Keratinocyte (primary cell): ENCODE measurements around the gene IRF9. TPM values are rescaled to one million over a fixed set of nuclear protein-coding genes. Genes with fewer than 3 reads are reported as not detected.

Source experiments
- DNase-seq: peaks from one replicate; pipeline ENCODE4 v3.0.0-alpha.2; 2011; ENCODE audit warnings: low read depth, missing footprints, low spot score
- FAIRE-seq: peaks from 2 replicates; lab custom pipeline; 2011; peaks lifted over from hg19 to GRCh38; lab: Jason Lieb, UNC
- H2AFZ ChIP-seq: 2 replicates; pipeline ENCODE4 v1.6.0; 2012; ENCODE audit warnings: low read length, control low read depth, inconsistent platforms; ENCODE audit not compliant: control insufficient read depth
- H3K27ac ChIP-seq: 2 replicates; pipeline ENCODE4 v1.5.1; 2011; ENCODE audit warnings: low read length; ENCODE audit not compliant: control insufficient read depth, insufficient read depth
- H3K27me3 ChIP-seq: 3 replicates; pipeline ENCODE4 v1.6.0; 2011; ENCODE audit warnings: low read length; ENCODE audit not compliant: control insufficient read depth, insufficient read depth; ENCODE audit errors: extremely low read depth
- H3K36me3 ChIP-seq, 2 experiments: 2 replicates in 1 of 2; 3 replicates in 1 of 2; pipeline ENCODE4 v1.5.1; 2011; ENCODE audit warnings: low read length in 2 of 2, mild to moderate bottlenecking in 1 of 2; ENCODE audit not compliant: control insufficient read depth in 2 of 2, insufficient read depth in 2 of 2; ENCODE audit errors: extremely low read depth in 1 of 2
- H3K4me1 ChIP-seq: 3 replicates; pipeline ENCODE4 v1.5.1; 2011; ENCODE audit warnings: low read length; ENCODE audit not compliant: control insufficient read depth, insufficient read depth; ENCODE audit errors: extremely low read depth
- H3K4me2 ChIP-seq: 3 replicates; pipeline ENCODE4 v1.6.0; 2011; ENCODE audit warnings: low read depth, low read length; ENCODE audit not compliant: control insufficient read depth, insufficient read depth; ENCODE audit errors: extremely low read depth
- H3K4me3 ChIP-seq, 3 experiments: fragments of 200-600 bp in 1 of 3; sonication (generic) in 1 of 3; 2 replicates in 2 of 3; 3 replicates in 1 of 3; pipeline ENCODE4 v1.5.1; 2011 to 2016; ENCODE audit warnings: low read length in 3 of 3, mild to moderate bottlenecking in 3 of 3, control low read depth in 2 of 3, inconsistent platforms in 1 of 3, low read depth in 1 of 3, mixed read lengths in 1 of 3, mixed run types in 1 of 3, moderate library complexity in 1 of 3; ENCODE audit not compliant: control insufficient read depth in 2 of 3, insufficient read depth in 2 of 3; ENCODE audit errors: extremely low read depth in 1 of 3
- H3K79me2 ChIP-seq: 2 replicates; pipeline ENCODE4 v1.6.0; 2012; ENCODE audit warnings: low read length; ENCODE audit not compliant: control insufficient read depth, insufficient read depth
- H3K9ac ChIP-seq: 3 replicates; pipeline ENCODE4 v1.6.0; 2011; ENCODE audit warnings: low read length; ENCODE audit not compliant: control insufficient read depth, insufficient read depth; ENCODE audit errors: extremely low read depth
- H3K9me1 ChIP-seq: 3 replicates; pipeline ENCODE4 v1.6.0; 2011; ENCODE audit warnings: low read length; ENCODE audit not compliant: control insufficient read depth, insufficient read depth; ENCODE audit errors: extremely low read depth
- H3K9me3 ChIP-seq: 2 replicates; pipeline ENCODE4 v1.5.1; 2012; ENCODE audit warnings: low read depth, low read length; ENCODE audit not compliant: control insufficient read depth
- H4K20me1 ChIP-seq: 3 replicates; pipeline ENCODE4 v1.6.0; 2011; ENCODE audit warnings: low read length; ENCODE audit not compliant: control insufficient read depth, insufficient read depth; ENCODE audit errors: extremely low read depth
- CTCF ChIP-seq, 3 experiments: IDR thresholded peaks in 1 of 3; conservative IDR thresholded peaks in 1 of 3; optimal IDR thresholded peaks in 1 of 3; 2 replicates in 2 of 3; 3 replicates in 1 of 3; pipeline versions ENCODE3 to v1.5.1; 2011; ENCODE audit warnings: low read length in 3 of 3, mild to moderate bottlenecking in 3 of 3, moderate library complexity in 2 of 3, control low read depth in 1 of 3, inconsistent platforms in 1 of 3; ENCODE audit not compliant: insufficient read depth in 2 of 3; ENCODE audit errors: extremely low read depth in 1 of 3
- EZH2 ChIP-seq: IDR thresholded peaks from one replicate; pipeline ENCODE4 v1.6.1; 2012; ENCODE audit warnings: inconsistent platforms, mild to moderate bottlenecking, low read length, moderate library complexity
- dilution Hi-C: fragments of 300-500 bp; cut with MboI; formaldehyde crosslinking; loops from one replicate; pipeline ENCODE4 v1.7.0; 2020; ENCODE audit warnings: low sequenced_read_pairs; ENCODE audit not compliant: extremely low pct_ligation_motif_present
- polyA plus RNA-seq, 5 experiments: library from polyadenylated mRNA; depleted of rRNA in 3 of 5; stranded (reverse) in 3 of 5; stranded (forward) in 1 of 5; unstranded in 1 of 5; fragments of >200 nt; gene quantifications; 1 replicate in 1 of 5; 2 replicates in 3 of 5; 3 replicates in 1 of 5; pipeline versions ENCODE4 v1.2.1 to v1.2.3, GENCODE V29; 2011 to 2012; ENCODE audit warnings: missing spikeins in 2 of 5, low read depth in 1 of 5, low replicate concordance in 1 of 5

Gene IRF9
- polyA plus RNA-seq, 1 donor (not counting 4 experiments of a cell fraction or from before 2014, with no cell fraction given): 117 TPM

DNA sequence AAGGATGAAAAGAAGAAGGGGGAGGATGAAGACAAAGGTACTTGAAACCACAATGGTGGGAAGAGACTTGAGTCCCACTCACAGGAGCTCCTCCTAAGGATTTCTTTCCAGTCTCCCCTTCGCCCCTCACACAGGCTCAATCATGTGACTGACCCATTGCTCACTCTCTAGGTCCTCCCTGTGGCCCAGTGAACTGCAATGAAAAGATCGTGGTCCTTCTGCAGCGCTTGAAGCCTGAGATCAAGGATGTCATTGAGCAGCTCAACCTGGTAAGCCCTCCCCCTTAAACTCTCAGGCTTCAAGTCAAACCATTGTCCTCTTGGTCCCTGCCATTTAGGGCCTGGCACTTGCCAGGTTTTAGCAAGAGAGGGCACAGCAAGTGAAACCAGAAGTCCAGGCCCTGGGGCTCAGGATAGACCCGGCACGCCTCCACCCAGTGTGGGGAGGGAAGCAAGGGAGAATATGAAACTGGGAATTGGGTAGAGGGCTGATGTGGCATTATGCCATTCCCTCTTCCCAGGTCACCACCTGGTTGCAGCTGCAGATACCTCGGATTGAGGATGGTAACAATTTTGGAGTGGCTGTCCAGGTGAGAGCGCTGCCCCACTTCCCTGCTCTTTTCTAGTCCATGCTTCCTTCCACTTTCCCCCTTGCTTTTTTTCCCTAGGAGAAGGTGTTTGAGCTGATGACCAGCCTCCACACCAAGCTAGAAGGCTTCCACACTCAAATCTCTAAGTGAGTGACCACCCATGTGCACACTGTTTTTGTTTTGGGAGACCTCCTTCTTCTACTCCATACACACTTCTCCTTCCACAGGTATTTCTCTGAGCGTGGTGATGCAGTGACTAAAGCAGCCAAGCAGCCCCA, 23.3 kb upstream of the IRF9 start:
- H3K4me2 ChIP-seq: no peak overlapping the region
- no peaks in the 10 kb centered on the region for H3K27me3 ChIP-seq
- H3K79me2 ChIP-seq: peaks cover 32% of the 10 kb centered on the region
- H3K9me3 ChIP-seq: no peaks in the 10 kb centered on the region
- peaks cover 12 to 21% of the 10 kb centered on the region in 2 experiments for H3K36me3 ChIP-seq
- DNase-seq: no peak
- no peak overlapping the region for H2AFZ ChIP-seq
- H3K27ac ChIP-seq: no peak overlapping the region
- H3K9me1 ChIP-seq: peaks cover 2% of the 10 kb centered on the region
- no peaks in the 10 kb centered on the region for H4K20me1 ChIP-seq
- H3K4me1 ChIP-seq: peaks cover 28% of the 10 kb centered on the region
- TF ChIP-seq CTCF (optimal IDR thresholded peaks at IDR 0.05 in 1 of 3, IDR thresholded peaks at IDR 0.05 in 1 of 3, conservative IDR thresholded peaks at IDR 0.05 in 1 of 3; ENCODE audit: extremely low read depth in 1 of 3, insufficient read depth in 2 of 3, low read length in 3 of 3) (no peak), EZH2 (no peak)
- no peak overlapping the region for H3K9ac ChIP-seq
- no peak for FAIRE-seq
- dilution Hi-C loops: no loop called here
- H3K4me3 ChIP-seq: no peak overlapping the region

- H3K27ac ChIP-seq: no peak overlapping the region
- no peak overlapping the region for H3K4me3 ChIP-seq
- H3K79me2 ChIP-seq: peaks cover 32% of the 10 kb centered on the region
- H2AFZ ChIP-seq: no peak overlapping the region
- H3K4me1 ChIP-seq: peaks cover 28% of the 10 kb centered on the region
- FAIRE-seq (no peak), DNase-seq (no peak)
- no peaks in the 10 kb centered on the region for H3K9me3 ChIP-seq
- peaks cover 4% of the 10 kb centered on the region for H3K9me1 ChIP-seq
- no peak overlapping the region for H3K9ac ChIP-seq
- H3K27me3 ChIP-seq: no peaks in the 10 kb centered on the region
- no peaks in the 10 kb centered on the region for H4K20me1 ChIP-seq
- H3K4me2 ChIP-seq: no peak overlapping the region
- H3K36me3 ChIP-seq: peaks cover 12 to 25% of the 10 kb centered on the region in 2 experiments
- dilution Hi-C loops: no loop called here
- TF ChIP-seq EZH2 (no peak), CTCF (optimal IDR thresholded peaks at IDR 0.05 in 1 of 3, IDR thresholded peaks at IDR 0.05 in 1 of 3, conservative IDR thresholded peaks at IDR 0.05 in 1 of 3; ENCODE audit: extremely low read depth in 1 of 3, insufficient read depth in 2 of 3, low read length in 3 of 3) (no peak)
Measured at GRCh38 chr14:24138396-24139271, 22.4 kb upstream of the IRF9 start.
